ENCODE results near the gene HTR1D. TPM values are rescaled to one million over a fixed set of nuclear protein-coding genes. Genes with fewer than 3 reads are reported as not detected.

The HTR1D gene
- polyA plus RNA-seq, 1 donor (not counting 4 experiments of a cell fraction or from before 2014, with no cell fraction given): 0.08 TPM

- TF ChIP-seq EZH2 (IDR thresholded peaks at IDR 0.05; ENCODE audit: low read length) (no peak), CTCF (optimal IDR thresholded peaks at IDR 0.05 in 1 of 3, IDR thresholded peaks at IDR 0.05 in 1 of 3, conservative IDR thresholded peaks at IDR 0.05 in 1 of 3; ENCODE audit: extremely low read depth in 1 of 3, insufficient read depth in 2 of 3, low read length in 3 of 3) (no peak)
- Histone ChIP-seq H4K20me1 (ENCODE audit: control insufficient read depth, extremely low read depth, insufficient read depth, low read length) (no peaks in the 10 kb centered on the region), H3K4me1 (ENCODE audit: control insufficient read depth, extremely low read depth, insufficient read depth, low read length) (peaks cover 10% of the 10 kb centered on the region), H3K27me3 (ENCODE audit: control insufficient read depth, extremely low read depth, insufficient read depth, low read length) (peaks cover 8% of the 10 kb centered on the region), H3K4me2 (ENCODE audit: control insufficient read depth, extremely low read depth, insufficient read depth, low read depth, low read length) (no peak overlapping the region), H3K79me2 (ENCODE audit: control insufficient read depth, insufficient read depth, low read length) (no peaks in the 10 kb centered on the region), H3K9me3 (ENCODE audit: control insufficient read depth, low read depth, low read length) (no peaks in the 10 kb centered on the region), H3K9me1 (ENCODE audit: control insufficient read depth, extremely low read depth, insufficient read depth, low read length) (no peaks in the 10 kb centered on the region), H3K9ac (ENCODE audit: control insufficient read depth, extremely low read depth, insufficient read depth, low read length) (no peak overlapping the region), H3K36me3 (ENCODE audit: control insufficient read depth in 2 of 2, extremely low read depth in 1 of 2, insufficient read depth in 2 of 2, low read length in 2 of 2) (no peaks in the 10 kb centered on the region), H2AFZ (ENCODE audit: control insufficient read depth, low read length) (no peak overlapping the region), H3K27ac (ENCODE audit: control insufficient read depth, insufficient read depth, low read length) (no peak overlapping the region), H3K4me3 (ENCODE audit: control insufficient read depth in 2 of 3, extremely low read depth in 1 of 3, insufficient read depth in 2 of 3, low read depth in 1 of 3, low read length in 3 of 3) (no peak overlapping the region)
- FAIRE-seq: no peak
- DNase-seq (ENCODE audit: low read depth, low spot score): no peak
- dilution Hi-C loops (cut with MboI; ENCODE audit: extremely low pct_ligation_motif_present, low sequenced_read_pairs): no loop called here
These were observed 5.4 kb upstream of the HTR1D start for GRCh38 chr1:23222742-23223141.

DNA sequence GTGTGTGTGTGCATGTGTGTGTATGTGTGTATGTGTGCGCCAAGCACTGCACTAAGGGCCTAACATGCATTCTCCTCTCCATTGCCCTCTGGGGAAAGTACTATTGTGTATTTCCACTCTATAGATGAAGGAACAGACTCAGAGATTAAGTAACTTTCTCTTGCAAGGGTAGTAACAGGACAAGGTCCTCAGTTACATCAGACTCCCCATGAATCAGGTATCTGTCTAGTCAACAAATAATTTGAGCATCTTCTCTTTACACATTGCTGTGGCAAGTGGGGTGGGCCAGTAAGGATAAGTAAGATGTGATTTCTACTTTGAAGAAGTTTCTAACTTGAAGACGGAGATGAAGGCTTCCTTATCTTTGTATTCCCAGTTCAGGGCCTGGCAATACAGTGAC is 5.0 kb upstream of the HTR1D start:
- TF ChIP-seq EZH2 (IDR thresholded peaks at IDR 0.05; ENCODE audit: low read length): no peak
- Histone ChIP-seq H3K9ac (ENCODE audit: control insufficient read depth, extremely low read depth, insufficient read depth, low read length) (no peak overlapping the region), H3K9me1 (ENCODE audit: control insufficient read depth, extremely low read depth, insufficient read depth, low read length) (no peaks in the 10 kb centered on the region), H3K4me2 (ENCODE audit: control insufficient read depth, extremely low read depth, insufficient read depth, low read depth, low read length) (no peak overlapping the region), H4K20me1 (ENCODE audit: control insufficient read depth, extremely low read depth, insufficient read depth, low read length) (no peaks in the 10 kb centered on the region), H3K27me3 (ENCODE audit: control insufficient read depth, extremely low read depth, insufficient read depth, low read length) (peaks cover 12% of the 10 kb centered on the region), H2AFZ (ENCODE audit: control insufficient read depth, low read length) (no peak overlapping the region), H3K79me2 (ENCODE audit: control insufficient read depth, insufficient read depth, low read length) (no peaks in the 10 kb centered on the region), H3K4me1 (ENCODE audit: control insufficient read depth, extremely low read depth, insufficient read depth, low read length) (peaks cover 10% of the 10 kb centered on the region), H3K9me3 (ENCODE audit: control insufficient read depth, low read depth, low read length) (no peaks in the 10 kb centered on the region), H3K27ac (ENCODE audit: control insufficient read depth, insufficient read depth, low read length) (no peak overlapping the region), H3K4me3 (ENCODE audit: control insufficient read depth in 2 of 3, extremely low read depth in 1 of 3, insufficient read depth in 2 of 3, low read depth in 1 of 3, low read length in 3 of 3) (no peak overlapping the region), H3K36me3 (ENCODE audit: control insufficient read depth in 2 of 2, extremely low read depth in 1 of 2, insufficient read depth in 2 of 2, low read length in 2 of 2) (no peaks in the 10 kb centered on the region)
- FAIRE-seq: no peak
- DNase-seq (ENCODE audit: low read depth, low spot score): no peak
- dilution Hi-C loops (cut with MboI; ENCODE audit: extremely low pct_ligation_motif_present, low sequenced_read_pairs): no loop called here

DNA sequence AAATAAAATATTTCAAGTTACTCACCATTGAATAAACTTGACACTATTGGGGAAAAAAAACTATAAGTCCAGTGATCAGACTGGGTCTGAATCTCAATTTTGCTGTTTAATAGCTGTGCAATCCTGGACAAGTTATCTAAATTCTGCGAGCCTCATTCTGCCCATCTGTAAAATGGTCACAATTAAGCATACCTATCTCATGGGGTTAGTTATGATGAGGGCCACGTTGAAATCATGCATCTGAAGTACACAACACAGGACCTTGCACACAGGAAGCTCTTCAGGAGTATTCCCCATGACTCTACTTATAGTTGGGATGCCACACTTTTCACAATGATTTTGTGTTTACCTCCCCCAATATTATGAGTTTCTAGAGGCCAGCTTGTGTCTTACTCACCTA is 3.8 kb upstream of the HTR1D start:
- no peaks in the 10 kb centered on the region for H3K9me3 ChIP-seq (ENCODE audit: control insufficient read depth, low read depth, low read length)
- dilution Hi-C loops (cut with MboI; ENCODE audit: extremely low pct_ligation_motif_present, low sequenced_read_pairs): no loop called here
- TF ChIP-seq EZH2 (IDR thresholded peaks at IDR 0.05; ENCODE audit: low read length) (no peak), CTCF (optimal IDR thresholded peaks at IDR 0.05 in 1 of 3, IDR thresholded peaks at IDR 0.05 in 1 of 3, conservative IDR thresholded peaks at IDR 0.05 in 1 of 3; ENCODE audit: extremely low read depth in 1 of 3, insufficient read depth in 2 of 3, low read length in 3 of 3) (no peak)

More for the DNA sequence above, 3.8 kb upstream of the HTR1D start:
- Histone ChIP-seq H3K9me1 (ENCODE audit: control insufficient read depth, extremely low read depth, insufficient read depth, low read length) (no peaks in the 10 kb centered on the region), H3K36me3 (ENCODE audit: control insufficient read depth in 2 of 2, extremely low read depth in 1 of 2, insufficient read depth in 2 of 2, low read length in 2 of 2) (no peaks in the 10 kb centered on the region), H4K20me1 (ENCODE audit: control insufficient read depth, extremely low read depth, insufficient read depth, low read length) (no peaks in the 10 kb centered on the region), H3K79me2 (ENCODE audit: control insufficient read depth, insufficient read depth, low read length) (no peaks in the 10 kb centered on the region), H3K4me2 (ENCODE audit: control insufficient read depth, extremely low read depth, insufficient read depth, low read depth, low read length) (no peak overlapping the region), H3K9ac (ENCODE audit: control insufficient read depth, extremely low read depth, insufficient read depth, low read length) (no peak overlapping the region), H3K27me3 (ENCODE audit: control insufficient read depth, extremely low read depth, insufficient read depth, low read length) (peaks cover 24% of the 10 kb centered on the region), H3K4me1 (ENCODE audit: control insufficient read depth, extremely low read depth, insufficient read depth, low read length) (peaks cover 10% of the 10 kb centered on the region), H3K4me3 (ENCODE audit: control insufficient read depth in 2 of 3, extremely low read depth in 1 of 3, insufficient read depth in 2 of 3, low read depth in 1 of 3, low read length in 3 of 3) (no peak overlapping the region), H2AFZ (ENCODE audit: control insufficient read depth, low read length) (no peak overlapping the region), H3K27ac (ENCODE audit: control insufficient read depth, insufficient read depth, low read length) (no peak overlapping the region)
- no peak for FAIRE-seq
- no peak for DNase-seq (ENCODE audit: low read depth, low spot score)

All from keratinocyte (primary cell).